ENCODE measurements around the gene LHX3. TPM values are rescaled to one million over a fixed set of nuclear protein-coding genes. Genes with fewer than 3 reads are reported as not detected.

Gene LHX3
- total RNA-seq, 6 experiments from 2014 or later, result not detected

- Mint-ChIP-seq H3K27ac (no peak overlapping the region), H3K27me3 (ENCODE audit: insufficient read depth) (peaks cover 47% of the 10 kb centered on the region), H3K36me3 (ENCODE audit: low read depth) (no peaks in the 10 kb centered on the region), H3K9me3 (no peaks in the 10 kb centered on the region), H3K4me1 (ENCODE audit: low read depth) (no peaks in the 10 kb centered on the region), H3K4me3 (no peak overlapping the region)
- no peak for TF ChIP-seq CTCF (IDR thresholded peaks at IDR 0.05)
- DNase-seq, result no peak
Measured at GRCh38 chr9:136193127-136193890, 11.6 kb downstream of the LHX3 start.

- Mint-ChIP-seq H3K27ac (no peak overlapping the region), H3K4me1 (ENCODE audit: low read depth) (no peaks in the 10 kb centered on the region), H3K4me3 (no peak overlapping the region), H3K9me3 (no peaks in the 10 kb centered on the region), H3K36me3 (ENCODE audit: low read depth) (no peaks in the 10 kb centered on the region), H3K27me3 (ENCODE audit: insufficient read depth) (peaks cover 44% of the 10 kb centered on the region)
- no peak for DNase-seq
- TF ChIP-seq CTCF (IDR thresholded peaks at IDR 0.05), result no peak
Measured at GRCh38 chr9:136192289-136193126, 12.4 kb downstream of the LHX3 start.

- no peak for TF ChIP-seq CTCF (IDR thresholded peaks at IDR 0.05)
- Mint-ChIP-seq H3K36me3 (ENCODE audit: low read depth) (no peaks in the 10 kb centered on the region), H3K4me1 (ENCODE audit: low read depth) (no peaks in the 10 kb centered on the region), H3K27ac (no peak overlapping the region), H3K27me3 (ENCODE audit: insufficient read depth) (peaks cover 42% of the 10 kb centered on the region), H3K9me3 (no peaks in the 10 kb centered on the region), H3K4me3 (no peak overlapping the region)
- no peak for DNase-seq
Measured at GRCh38 chr9:136191960-136192286, 13.0 kb downstream of the LHX3 start.

- H3K27me3 Mint-ChIP-seq (ENCODE audit: insufficient read depth), result peaks cover 44% of the 10 kb centered on the region
- no peak for DNase-seq
- no peaks in the 10 kb centered on the region for H3K36me3 Mint-ChIP-seq (ENCODE audit: low read depth)
- no peak overlapping the region for H3K27ac Mint-ChIP-seq
- no peaks in the 10 kb centered on the region for H3K4me1 Mint-ChIP-seq (ENCODE audit: low read depth)
- H3K9me3 Mint-ChIP-seq, result no peaks in the 10 kb centered on the region
- no peak overlapping the region for H3K4me3 Mint-ChIP-seq
- no peak for TF ChIP-seq CTCF (IDR thresholded peaks at IDR 0.05)
Measured at GRCh38 chr9:136191099-136191959, 13.6 kb downstream of the LHX3 start.

GRCh38 chr9:136190656-136191055 is 14.3 kb downstream of the LHX3 start:
- H3K4me1 Mint-ChIP-seq (ENCODE audit: low read depth), result no peaks in the 10 kb centered on the region
- H3K9me3 Mint-ChIP-seq, result no peaks in the 10 kb centered on the region
- no peak for TF ChIP-seq CTCF (IDR thresholded peaks at IDR 0.05)
- H3K36me3 Mint-ChIP-seq (ENCODE audit: low read depth), result no peaks in the 10 kb centered on the region
- H3K27ac Mint-ChIP-seq, result no peak overlapping the region
- no peak overlapping the region for H3K4me3 Mint-ChIP-seq
- DNase-seq, result no peak
- H3K27me3 Mint-ChIP-seq (ENCODE audit: insufficient read depth), result peaks cover 40% of the 10 kb centered on the region

Measured in HFFc6 (cell line).